HG03521 (cell line): Measurements from ENCODE around the gene LNPK.
"Not testable (repeated sequence)": the region's sequence is repeated elsewhere in the genome, so short reads cannot be mapped to it uniquely, and the experiment has no call there.

Source experiments
- ATAC-seq: cut with Tn5 transposase; IDR thresholded peaks from one replicate; pipeline ENCODE4 v1.9.1; 2021; ENCODE audit warnings: mild to moderate bottlenecking, moderate library complexity; ENCODE audit not compliant: unreplicated experiment

The LNPK gene

DNA sequence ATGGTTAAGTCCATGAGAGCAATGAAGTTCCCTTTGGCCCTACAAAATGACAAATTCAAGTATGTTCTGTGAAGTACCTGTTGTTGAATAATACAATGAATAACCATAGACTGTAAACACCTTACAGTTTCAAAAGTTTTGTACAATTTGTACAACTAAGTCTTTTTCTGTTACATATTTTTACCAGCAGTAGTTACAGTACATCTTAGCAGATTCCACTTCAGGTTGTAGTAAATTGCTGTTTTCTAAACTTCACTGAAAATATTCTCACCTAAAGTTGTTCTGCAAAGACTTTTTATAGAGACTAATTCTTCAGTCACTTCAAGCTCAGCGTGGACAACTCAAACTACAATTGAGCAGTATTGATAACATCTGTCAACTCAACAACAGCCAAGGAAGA is 28.7 kb downstream of the LNPK start:
- no peak for ATAC-seq

DNA sequence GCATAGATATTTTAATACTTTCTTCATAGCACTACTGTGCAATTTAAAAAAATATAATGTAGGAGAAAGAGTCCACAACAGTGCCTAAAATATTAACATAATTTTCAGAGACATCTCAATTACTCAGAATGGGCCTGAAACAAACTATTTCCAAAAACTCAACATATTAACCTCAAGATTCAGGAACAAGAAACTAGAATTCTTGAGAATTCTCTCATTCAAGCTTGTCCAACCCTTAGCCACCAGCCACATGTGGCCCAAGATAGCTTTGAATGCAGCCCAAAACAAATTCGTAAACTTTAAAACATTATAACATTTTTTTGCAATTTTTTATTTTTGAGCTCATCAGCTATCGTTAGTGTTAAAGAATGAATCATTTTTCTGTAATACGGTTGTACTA is 35.2 kb downstream of the LNPK start:
- no peak for ATAC-seq

DNA sequence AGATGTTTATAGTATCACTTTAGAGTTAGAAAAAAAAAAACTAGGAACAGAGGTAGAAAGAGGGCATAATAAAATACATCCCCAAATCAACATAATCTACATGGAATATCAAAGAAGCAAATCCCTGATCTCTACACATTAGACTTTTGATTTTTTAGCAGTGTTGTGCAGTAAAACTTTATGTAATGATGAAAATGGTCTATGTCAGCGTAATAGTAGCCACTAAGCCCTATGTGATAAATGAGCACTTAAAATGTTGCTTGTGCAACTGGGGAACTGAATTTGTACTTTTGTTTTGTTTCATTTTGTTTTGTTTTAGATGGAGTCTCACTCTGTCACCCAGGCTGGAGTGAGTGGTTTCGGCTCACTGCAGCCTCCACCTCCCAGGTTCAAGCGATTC is 36.3 kb downstream of the LNPK start:
- ATAC-seq: no peak

DNA sequence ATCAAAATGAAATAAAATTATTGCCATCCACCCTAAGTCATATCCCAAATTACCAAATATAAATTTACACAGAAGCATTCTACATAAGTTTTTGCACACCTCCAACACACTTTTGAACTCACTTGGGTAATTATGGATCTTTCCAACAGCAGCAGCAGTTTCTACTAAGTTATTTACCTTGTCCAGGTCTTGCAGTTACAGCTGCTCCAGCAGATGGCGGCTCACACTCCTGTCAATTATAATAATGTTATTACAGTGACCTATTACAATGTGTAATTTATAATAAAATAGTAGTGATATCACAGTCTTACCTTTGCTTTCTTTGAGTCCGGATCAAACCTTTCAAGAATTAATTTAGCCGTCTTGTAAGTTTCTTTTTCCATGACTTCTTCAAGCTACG is 37.9 kb downstream of the LNPK start:
- ATAC-seq: no peak

DNA sequence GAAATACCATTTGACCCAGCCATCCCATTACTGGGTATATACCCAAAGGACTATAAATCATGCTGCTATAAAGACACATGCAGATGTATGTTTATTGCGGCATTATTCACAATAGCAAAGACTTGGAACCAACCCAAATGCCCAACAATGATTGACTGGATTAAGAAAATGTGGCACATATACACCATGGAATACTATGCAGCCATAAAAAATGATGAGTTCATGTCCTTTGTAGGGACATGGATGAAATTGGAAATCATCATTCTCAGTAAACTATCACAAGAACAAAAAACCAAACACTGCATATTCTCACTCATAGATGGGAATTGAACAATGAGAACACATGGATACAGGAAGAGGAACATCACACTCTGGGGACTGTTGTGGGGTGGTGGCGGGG is 38.9 kb downstream of the LNPK start:
- not testable (repeated sequence) for ATAC-seq

DNA sequence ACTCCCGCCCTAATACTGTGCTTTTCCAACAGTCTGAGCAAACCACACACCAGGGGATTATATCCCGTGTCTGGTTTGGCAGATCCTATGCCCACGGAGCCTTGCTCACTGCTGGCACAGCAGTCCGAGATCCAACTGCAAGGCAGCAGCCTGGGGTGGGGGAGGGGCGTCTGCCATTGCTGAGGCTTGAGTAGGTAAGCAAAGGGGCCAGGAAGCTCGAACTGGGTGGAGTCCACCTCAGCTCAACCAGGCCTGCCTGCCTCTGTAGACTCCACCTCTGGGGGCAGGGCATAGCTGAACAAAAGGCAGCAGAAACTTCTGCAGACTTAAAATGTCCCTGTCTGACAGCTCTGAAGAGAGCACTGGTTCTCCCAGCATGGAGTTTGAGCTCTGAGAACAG is 44.2 kb downstream of the LNPK start:
- ATAC-seq: no peak

DNA sequence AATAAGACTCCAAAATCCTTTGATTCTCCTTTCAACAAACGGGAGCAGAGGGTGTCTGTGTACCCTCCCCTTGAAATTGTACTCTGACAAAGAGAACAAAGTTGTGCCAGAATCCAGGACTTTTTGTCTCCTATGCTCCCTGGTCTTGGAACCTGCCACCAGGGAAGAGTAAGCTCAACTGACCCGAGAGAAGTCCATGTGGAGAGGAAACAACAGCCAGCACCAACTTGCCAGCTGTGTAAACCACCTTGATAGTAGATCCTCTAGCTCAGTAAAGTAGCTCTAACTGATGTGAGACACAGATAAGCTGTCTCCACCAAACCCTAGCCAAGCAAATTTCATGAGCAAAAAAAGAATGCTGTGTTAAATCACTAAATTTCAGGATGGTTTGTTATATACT is 46.9 kb downstream of the LNPK start:
- ATAC-seq: no peak

DNA sequence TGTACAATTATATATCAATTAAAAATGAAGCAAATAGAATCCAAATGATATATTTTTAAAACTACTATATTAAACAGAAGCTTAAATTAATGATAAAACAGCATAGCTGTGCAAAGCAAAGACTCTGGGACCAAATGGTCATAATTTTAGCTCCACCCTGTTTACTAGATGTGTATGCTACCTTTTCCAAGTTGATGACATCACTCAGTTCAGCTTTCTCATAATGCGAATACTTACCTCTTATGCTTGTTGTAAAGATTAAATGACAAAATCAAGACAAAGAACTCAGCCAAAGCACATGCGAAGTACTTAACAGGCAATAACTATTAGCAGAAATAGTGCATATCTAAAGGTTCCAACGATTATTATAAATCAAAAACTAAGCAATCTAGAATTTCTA is 51.6 kb downstream of the LNPK start:
- ATAC-seq: no peak

DNA sequence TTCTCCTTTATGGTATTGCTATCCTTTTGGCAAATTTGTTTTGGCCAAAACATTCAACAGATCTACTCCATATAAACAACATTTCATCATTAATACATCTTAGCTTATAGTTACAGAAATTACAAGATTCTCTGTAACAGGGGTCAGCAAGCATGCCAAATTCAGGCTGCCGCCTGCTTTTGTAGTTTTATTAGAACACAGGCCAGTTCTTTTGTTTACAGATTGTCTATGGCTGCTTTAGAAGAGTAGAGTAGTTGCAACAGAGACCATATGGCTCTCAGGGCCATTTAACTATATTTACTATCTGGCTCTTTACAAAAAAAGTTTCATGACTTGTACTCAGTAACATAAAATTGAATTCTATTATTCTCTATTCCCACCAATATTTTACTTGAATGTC is 53.9 kb downstream of the LNPK start:
- ATAC-seq: no peak

DNA sequence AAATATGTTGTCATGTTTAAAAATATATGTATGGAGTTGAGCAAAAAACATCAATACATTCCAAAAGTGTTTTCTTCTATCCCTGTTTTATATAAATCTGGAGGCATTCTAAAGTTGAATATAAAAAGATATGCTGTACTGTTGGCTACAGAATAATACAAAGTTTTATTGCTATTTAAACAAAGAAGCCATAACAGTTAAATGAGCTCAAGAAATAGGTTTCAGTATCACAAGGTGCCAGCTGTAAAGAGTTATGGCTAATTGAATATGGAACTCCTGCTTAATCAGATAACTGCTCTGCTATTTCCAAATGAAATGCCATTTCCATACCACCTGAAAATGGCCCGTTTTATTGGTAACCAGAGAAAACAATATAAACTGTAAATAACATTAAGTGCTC is 55.0 kb downstream of the LNPK start:
- no peak for ATAC-seq

DNA sequence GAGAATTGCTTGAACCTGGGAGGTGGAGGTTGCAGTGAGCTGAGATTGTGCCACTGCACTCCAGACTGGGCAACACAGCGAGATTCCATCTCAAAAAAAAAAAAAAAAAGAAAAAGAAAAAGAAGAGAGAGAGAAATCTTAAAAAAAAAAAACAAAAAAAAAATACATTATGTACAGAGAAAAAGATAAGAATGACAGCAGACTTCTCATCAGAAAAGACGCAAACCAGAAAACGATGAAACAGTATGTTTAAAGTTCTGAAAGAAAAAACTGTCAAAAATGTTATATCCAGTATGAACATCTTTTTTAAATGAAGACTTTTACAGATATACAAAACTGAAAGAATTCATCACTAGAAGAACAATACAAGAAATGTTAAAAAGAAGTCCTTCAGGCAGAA is 60.4 kb downstream of the LNPK start:
- ATAC-seq: no peak

DNA sequence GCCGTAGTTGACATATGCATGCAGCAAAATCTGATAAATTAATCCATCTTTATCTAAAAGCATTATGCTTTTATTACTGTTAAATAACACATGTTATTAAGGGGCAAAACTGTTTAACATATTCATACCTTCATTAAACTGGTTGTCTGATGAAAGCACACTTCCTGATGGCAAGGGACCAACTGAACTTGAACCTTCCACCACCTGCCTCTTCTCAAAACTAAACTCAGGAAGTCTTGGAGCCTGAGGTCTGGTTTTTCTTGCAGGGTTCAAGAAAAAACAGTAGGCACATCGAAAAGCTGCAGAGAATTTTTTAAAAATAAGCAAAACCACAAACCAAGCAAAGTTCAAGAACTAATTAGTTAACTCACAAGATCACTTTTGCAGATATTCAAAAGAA is 64.9 kb downstream of the LNPK start:
- no peak for ATAC-seq

DNA sequence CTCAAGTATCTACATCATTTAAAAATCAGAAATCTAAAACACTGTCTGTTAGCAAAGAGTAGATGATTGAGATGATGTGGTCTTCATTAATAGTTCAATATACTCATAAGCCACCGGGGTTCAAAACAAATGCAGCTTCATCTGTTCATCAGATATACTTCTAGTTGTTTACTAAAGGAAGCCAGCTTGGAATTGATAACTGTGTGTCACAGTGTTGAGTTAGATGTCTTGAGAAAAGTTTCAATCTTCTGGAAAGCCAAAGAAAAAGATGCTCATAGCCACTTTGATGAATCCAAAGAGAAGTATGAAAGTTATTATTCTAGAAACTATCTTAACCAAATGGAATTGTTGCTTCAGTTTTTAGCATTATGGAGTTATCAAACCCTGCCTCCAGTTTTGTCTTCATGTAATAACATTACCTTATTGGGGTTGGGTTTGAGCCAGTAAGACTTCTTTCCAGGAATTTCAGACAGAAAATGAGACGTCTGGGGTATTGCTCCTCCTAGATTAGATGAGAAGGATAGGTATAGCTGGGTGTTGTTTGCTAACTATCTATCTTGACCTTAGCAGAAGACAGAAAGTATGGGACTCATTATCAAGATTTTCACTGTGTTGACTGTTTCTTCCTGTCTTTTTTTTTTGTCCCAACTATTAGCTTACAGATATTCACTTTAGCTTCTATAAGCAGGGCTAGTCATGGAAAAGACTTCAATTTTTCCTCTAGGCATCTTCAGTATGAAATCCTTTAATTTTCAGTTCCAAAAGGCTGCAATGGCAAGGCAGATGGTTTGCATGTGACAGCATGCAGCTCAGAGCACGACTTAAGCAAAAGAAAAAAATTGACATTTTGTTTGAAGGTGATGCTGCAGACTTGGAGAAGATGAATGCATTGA is 66.5 kb downstream of the LNPK start:
- no peak for ATAC-seq

DNA sequence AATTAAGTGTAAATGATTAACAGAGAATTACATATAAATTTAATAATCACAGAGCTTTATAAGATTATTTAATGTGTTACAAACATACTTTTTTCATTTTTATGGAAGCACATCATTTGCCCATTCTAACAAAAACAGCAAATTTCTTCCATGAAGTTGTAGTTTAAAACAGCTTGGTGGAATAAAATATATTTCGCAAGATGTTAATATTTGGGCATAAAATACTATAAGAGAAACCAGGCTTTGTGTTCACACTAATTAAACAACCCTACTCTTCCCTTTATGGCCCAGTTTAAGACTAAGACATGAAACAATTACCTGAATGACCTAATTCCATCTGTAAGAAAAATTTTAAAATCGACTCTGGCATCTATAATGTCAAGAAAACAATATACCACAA is 69.4 kb downstream of the LNPK start:
- no peak for ATAC-seq

DNA sequence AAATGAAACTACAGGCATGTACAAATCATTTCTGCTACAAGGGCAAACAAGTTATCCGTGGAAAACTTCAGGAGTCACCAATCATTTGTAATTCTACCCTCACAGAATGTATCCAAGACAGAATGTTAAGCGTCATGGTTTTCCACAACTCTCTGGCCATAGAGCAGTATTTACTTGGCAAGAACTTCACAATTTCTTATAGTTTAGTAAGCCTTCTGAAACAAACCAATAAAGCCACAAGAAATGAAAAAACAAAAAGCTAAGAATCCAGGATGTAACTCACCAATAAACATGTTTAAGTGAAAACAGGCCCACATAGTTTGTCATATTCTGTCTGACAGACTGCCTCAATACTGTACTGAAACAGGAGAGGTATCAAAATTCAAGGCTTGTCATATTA is 70.3 kb downstream of the LNPK start:
- ATAC-seq: no peak

DNA sequence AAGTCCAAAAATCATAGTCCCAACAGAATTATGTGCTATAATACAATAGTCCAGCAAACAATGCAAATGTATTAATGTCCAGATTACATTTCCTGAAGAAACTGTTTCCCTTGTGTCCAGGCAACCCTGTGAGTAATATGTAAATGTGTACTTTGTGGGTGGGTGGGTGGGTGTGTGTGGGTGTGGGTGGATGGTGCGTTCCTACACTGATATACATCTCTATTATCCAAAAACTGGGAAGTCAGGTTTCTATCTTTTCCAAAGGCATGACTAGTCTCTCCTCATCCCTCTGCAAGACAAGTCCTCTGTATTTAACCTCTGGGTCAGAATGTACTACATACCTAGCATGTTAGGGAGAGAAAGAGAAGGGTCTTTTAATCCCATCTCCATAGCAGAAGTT is 71.6 kb downstream of the LNPK start:
- no peak for ATAC-seq

DNA sequence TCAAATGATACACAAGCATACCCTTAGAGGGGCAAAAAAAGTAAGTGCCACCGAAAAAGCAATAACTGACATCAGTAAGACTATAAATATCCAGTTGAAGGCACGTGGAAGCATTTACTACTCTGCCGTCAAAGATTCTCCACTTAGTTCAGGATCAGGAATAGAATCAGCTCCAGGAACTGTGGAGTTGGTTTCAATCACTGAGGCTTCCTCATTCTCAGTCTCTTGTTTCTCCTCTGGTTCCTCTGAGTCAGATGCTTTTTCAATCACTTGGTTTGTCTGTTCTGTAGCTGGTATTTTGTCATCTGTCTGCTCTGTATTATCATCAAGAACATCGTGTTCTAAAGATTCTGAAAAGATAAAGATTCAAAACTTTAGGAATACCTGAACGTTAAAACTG is 72.2 kb downstream of the LNPK start:
- ATAC-seq: no peak

DNA sequence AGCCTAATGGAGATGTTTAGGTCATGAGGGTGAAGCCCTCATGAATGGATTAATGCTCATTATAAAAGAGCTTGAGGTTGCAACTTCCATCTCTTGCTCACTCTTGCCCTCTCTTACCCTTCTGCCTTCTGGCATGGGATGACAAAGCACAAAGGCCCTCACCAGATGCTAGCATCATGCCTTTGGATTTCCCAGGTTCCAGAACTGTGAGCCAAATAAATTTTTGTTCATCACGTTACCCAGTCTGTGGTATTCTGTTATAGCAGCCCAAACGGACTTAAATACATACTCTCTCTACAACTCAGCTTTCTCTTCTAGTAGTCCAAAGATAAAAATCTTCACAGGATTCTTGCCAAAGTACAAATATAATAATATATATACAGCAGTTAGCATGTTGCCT is 75.8 kb downstream of the LNPK start:
- no peak for ATAC-seq

DNA sequence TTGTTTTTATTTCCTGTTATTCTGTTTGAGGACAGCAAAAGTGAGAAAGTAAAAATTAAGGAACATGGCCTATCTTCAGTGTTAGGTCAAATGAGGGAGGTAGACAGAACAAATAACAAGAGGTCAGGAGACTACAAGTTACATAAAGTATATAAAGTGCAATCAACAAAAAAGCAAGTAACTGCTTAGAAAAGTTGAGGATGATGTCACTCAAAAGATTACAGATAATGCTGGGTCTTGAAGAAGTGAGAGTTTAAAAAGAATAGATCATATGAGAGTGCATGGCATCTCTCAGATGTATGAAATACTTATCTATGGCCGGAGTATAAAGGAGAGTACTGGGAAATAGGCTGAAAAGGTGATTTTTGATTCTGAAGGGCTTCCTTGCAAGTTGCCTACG is 79.9 kb downstream of the LNPK start:
- ATAC-seq: no peak

DNA sequence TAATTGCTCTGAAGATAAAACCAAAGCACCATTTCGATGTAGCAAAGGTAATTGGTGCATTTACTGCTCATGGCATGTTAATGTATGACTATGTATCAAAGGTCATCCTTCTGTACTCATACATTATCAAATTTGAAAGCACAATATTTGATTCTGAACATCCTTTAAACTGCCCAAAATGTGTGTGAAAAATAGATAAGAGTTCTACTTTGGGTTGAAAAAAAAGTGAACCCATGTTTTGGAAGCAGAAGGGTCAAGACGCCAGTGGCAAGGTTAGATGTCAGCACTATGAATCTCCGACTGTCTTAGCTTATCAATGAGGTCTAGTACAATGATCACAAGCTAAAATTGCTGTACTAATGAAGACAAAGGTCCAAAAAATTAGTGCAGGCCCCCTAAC is 83.1 kb downstream of the LNPK start:
- ATAC-seq: no peak

DNA sequence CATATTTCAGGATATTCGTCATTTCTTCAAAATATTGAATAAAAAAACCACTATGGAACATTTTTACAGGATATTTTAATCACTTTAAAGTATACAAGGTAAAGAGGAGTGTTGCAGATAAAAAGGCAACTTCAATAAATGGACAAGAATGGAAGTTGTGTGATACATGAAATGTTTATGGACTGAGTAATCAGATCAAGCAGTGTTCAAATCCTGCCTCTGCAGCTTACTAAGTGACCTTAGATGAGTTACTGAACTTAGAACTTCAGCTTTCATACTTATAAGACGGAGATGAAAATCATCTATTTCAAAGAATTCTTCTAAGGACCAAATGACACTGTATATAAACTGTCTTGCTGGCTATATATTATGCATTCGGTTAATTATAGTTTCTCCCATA is 87.2 kb downstream of the LNPK start:
- no peak for ATAC-seq

DNA sequence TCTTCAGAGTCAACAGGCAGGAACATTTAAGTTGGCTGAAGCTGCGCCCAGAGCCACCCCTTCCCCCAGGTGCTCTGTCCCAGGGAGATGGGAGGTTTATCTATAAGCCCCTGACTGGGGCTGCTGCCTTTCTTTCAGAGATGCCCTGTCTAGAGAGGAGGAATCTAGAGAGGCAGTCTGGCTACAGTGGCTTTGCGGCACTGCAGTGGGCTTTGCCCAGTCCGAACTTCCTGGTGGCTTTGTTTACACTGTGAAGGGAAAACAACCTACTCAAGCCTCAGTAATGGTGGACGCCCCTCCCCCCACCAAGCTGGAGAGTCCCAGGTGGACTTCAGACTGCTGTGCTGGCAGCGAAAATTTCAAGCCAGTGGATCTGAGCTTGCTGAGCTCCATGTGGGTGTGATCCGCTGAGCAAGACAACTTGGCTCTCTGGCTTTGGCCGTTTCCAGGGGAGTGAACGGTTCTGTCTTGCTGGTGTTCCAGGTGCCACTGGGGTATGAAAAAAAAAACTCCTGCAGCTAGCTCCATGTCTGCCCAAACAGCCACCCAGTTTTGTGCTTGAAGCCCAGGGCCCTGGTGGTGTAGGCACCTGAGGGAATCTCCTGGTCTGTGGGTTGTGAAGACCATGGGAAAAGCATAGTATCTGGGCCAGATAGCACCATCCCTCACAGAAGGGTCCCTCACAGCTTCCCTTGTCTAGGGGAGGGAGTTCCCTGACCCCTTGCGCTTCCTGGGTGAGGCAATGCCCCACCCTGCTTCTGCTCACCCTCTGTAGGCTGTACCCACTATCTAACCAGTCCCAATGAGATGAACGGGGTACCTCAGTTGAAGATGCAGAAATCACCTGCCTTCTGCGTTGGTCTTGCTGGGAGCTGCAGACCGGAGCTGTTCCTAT is 88.0 kb downstream of the LNPK start:
- not testable (repeated sequence) for ATAC-seq
